BLaER1 (cell line): ENCODE measurements around the gene GAREM1.

Experiments used
- H3K27ac ChIP-seq: shearing (Covaris generic); formaldehyde crosslinking; 2 replicates; pipeline ENCODE4 v1.8.1; 2022
- H3K27me3 ChIP-seq: shearing (Covaris generic); formaldehyde crosslinking; 2 replicates; pipeline ENCODE4 v1.8.1; 2022
- H3K36me3 ChIP-seq: shearing (Covaris generic); formaldehyde crosslinking; 2 replicates; pipeline ENCODE4 v1.8.1; 2022
- H3K4me1 ChIP-seq: shearing (Covaris generic); formaldehyde crosslinking; 2 replicates; pipeline ENCODE4 v1.8.1; 2022
- H3K4me2 ChIP-seq: shearing (Covaris generic); formaldehyde crosslinking; 2 replicates; pipeline ENCODE4 v1.8.1; 2022
- H3K4me3 ChIP-seq: shearing (Covaris generic); formaldehyde crosslinking; 2 replicates; pipeline ENCODE4 v1.8.1; 2022
- H3K9ac ChIP-seq: shearing (Covaris generic); formaldehyde crosslinking; 2 replicates; pipeline ENCODE4 v1.8.1; 2022
- H3K9me3 ChIP-seq: shearing (Covaris generic); formaldehyde crosslinking; 2 replicates; pipeline ENCODE4 v1.8.1; 2022
- H4K20me1 ChIP-seq: shearing (Covaris generic); formaldehyde crosslinking; 2 replicates; pipeline ENCODE4 v1.8.1; 2022
- Cebpa-rat ChIP-seq: shearing (Covaris generic); IDR thresholded peaks from 2 replicates; pipeline ENCODE4 v1.8.1; 2022

Gene GAREM1

DNA sequence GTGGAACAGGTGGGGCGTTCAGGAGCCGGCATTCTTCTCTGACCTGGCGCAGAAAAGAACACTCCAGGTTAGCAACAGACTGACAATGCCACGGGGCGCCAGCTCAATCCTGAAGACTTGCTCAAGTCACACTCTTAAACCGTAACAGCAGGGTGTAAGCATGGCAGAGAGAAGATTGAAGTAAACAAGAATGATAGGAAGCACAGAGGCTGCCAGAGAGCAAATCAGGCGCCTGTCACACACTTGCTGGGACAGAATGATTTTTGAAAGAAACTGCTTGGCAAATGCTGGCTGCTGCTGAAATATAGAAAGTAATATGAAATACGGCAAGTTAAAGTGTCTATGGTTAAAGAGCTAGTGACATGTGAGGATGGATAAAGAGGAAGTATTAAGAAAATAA lies 200.3 kb downstream of the GAREM1 start:
- Histone ChIP-seq H3K9ac (no peak overlapping the region), H3K4me1 (no peaks in the 10 kb centered on the region), H3K27me3 (no peaks in the 10 kb centered on the region), H3K4me3 (no peak overlapping the region), H3K27ac (no peak overlapping the region), H4K20me1 (no peaks in the 10 kb centered on the region), H3K9me3 (no peaks in the 10 kb centered on the region), H3K4me2 (no peak overlapping the region), H3K36me3 (no peaks in the 10 kb centered on the region)
- no peak for TF ChIP-seq Cebpa-rat

DNA sequence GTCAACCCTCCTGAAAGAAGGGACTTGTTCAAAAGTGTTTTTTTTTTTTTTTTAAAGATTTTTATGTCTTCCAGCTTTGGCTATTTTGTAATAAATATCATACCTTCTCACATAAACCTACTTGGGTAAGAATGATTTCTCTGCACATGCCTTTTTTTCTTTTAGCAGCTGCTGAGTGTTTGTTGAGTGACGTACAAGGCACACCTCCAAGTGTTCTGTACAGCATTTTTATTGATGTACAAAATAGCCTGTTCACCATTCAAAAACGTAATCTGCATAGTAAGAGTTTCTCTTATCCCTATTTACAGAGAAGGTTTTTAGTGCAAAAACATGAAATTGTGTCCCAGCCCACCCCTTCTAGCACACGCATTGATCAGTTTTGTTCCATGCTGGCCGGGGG lies 203.2 kb downstream of the GAREM1 start:
- no peak for TF ChIP-seq Cebpa-rat
- Histone ChIP-seq H3K4me3 (no peak overlapping the region), H3K27ac (no peak overlapping the region), H3K4me1 (no peaks in the 10 kb centered on the region), H3K4me2 (no peak overlapping the region), H3K36me3 (no peaks in the 10 kb centered on the region), H4K20me1 (no peaks in the 10 kb centered on the region), H3K27me3 (no peaks in the 10 kb centered on the region), H3K9ac (no peak overlapping the region), H3K9me3 (no peaks in the 10 kb centered on the region)

DNA sequence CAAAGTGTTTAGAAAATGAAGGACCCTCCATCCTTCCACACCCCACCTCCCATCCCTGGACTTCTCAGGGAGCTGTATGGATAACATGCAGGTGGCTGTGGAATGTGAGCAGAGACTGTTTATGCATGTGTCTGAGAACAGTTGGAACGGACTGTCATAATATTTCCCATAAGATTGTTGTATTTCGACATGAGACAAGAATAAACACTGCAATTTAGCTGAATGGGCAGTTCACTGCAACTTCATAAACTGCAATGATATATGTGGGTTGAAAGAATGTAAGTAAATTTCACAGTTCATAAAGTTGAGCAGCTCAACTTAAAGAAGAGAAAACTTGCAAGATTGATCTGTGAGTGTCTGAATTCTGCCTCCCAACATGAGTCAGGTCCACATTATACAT lies 206.3 kb downstream of the GAREM1 start:
- Histone ChIP-seq H3K27me3 (no peaks in the 10 kb centered on the region), H3K4me1 (no peaks in the 10 kb centered on the region), H3K4me3 (no peak overlapping the region), H3K9me3 (no peaks in the 10 kb centered on the region), H3K9ac (no peak overlapping the region), H3K36me3 (no peaks in the 10 kb centered on the region), H4K20me1 (no peaks in the 10 kb centered on the region), H3K4me2 (no peak overlapping the region), H3K27ac (no peak overlapping the region)
- TF ChIP-seq Cebpa-rat: no peak

DNA sequence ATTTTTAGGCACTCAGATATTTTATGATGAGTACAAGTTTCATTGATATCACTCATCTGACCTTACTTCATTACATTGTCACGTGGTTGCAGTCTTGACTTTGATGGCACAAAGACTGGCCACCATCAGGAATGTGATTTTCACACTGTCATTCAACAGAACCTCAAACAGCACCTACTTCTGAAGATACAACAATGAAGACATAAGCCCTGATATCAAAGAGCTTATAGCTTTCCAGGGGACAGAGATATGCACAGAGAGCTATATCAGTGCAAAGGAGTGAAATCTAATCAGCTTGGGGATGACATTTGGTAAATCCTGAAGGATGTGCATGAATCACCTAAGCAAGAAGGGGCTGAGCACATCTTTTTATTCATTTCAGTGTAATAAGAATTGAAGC lies 208.6 kb downstream of the GAREM1 start:
- no peaks in the 10 kb centered on the region for H4K20me1 ChIP-seq
- no peak overlapping the region for H3K9ac ChIP-seq
- no peak for TF ChIP-seq Cebpa-rat
- no peak overlapping the region for H3K4me2 ChIP-seq
- peaks cover 9% of the 10 kb centered on the region; the same call in 1 of the 2 replicates for H3K4me1 ChIP-seq
- H3K4me3 ChIP-seq: no peak overlapping the region
- H3K36me3 ChIP-seq: no peaks in the 10 kb centered on the region
- no peaks in the 10 kb centered on the region for H3K9me3 ChIP-seq
- no peak overlapping the region for H3K27ac ChIP-seq
- H3K27me3 ChIP-seq: no peaks in the 10 kb centered on the region

DNA sequence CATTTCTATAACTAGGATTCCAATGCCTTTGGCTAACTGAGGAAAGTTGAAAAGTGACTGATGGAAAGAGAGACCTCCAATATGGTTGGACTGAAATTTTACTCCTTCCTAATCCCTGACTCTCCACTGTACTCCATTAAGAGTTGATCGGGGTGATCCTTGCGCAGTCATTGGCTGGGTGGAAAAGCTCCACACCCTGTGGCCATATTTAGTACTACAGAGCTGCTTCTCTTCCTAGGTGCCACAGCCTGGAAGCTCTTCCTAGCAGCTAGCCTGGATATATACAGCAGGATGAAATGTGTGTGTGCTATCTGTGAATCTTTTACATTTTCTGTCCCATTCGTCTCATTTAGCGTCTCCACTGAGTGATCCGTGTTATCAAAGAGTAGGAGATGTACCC lies 209.7 kb downstream of the GAREM1 start:
- no peak overlapping the region for H3K9ac ChIP-seq
- no peak overlapping the region for H3K27ac ChIP-seq
- H3K9me3 ChIP-seq: no peaks in the 10 kb centered on the region
- no peak overlapping the region for H3K4me3 ChIP-seq
- no peak for TF ChIP-seq Cebpa-rat
- H4K20me1 ChIP-seq: no peaks in the 10 kb centered on the region
- no peaks in the 10 kb centered on the region for H3K27me3 ChIP-seq
- H3K36me3 ChIP-seq: no peaks in the 10 kb centered on the region
- peaks cover 12% of the 10 kb centered on the region; the same call in 1 of the 2 replicates for H3K4me1 ChIP-seq
- no peak overlapping the region for H3K4me2 ChIP-seq

DNA sequence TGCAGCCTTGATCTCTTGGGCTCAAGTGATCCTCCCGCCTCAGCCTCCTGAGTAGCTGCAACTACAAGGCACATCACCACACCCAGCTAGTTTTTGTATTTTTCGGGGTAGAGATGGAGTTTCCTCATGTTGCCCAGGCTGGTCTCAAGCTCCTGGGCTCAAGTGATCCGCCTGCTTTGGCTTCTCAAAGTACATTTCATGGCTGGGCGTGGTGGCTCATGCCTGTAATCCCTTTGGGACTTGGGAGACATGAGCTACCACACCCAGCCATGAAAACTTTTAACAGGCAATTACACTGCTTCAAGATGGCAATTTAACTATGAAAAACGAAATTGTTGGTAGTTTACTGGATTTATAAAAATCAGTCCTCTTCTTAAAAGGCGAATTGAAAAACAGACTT lies 211.1 kb downstream of the GAREM1 start:
- Histone ChIP-seq H3K36me3 (no peaks in the 10 kb centered on the region), H3K4me1 (peaks cover 12% of the 10 kb centered on the region; the same call in 1 of the 2 replicates), H3K4me2 (no peak overlapping the region), H4K20me1 (no peaks in the 10 kb centered on the region), H3K27ac (no peak overlapping the region), H3K9ac (no peak overlapping the region), H3K27me3 (no peaks in the 10 kb centered on the region), H3K9me3 (no peaks in the 10 kb centered on the region), H3K4me3 (no peak overlapping the region)
- TF ChIP-seq Cebpa-rat: no peak

DNA sequence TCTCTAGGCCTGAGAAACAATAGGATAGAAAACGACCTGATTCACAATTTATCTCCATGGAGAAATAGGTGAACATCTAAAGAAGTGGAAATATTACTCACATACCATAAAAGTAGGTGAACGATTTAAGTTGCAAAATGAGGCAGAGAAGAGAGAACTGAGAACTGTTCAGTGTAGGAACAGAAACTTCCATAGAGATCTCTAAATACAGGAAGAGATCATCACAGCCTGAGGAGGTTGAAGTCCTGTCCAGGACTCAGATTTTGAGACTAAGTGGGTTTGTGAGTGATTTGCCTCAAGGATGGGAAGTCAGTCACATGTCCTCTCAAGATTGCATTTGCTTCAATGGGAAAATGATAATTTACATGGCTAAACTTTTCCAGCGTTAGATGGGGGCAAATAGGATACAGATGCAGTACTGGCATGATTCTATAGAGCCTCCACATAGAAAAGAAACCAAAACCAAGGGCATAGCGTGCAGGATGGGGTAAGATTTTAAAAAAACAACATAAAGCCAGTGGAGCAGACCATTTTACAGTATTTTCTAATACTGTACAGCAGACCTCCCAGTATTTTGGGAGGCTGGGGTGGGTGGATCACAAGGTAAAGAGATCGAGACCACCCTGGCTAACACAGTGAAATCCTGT lies 212.0 kb downstream of the GAREM1 start:
- H3K27ac ChIP-seq: no peak overlapping the region
- TF ChIP-seq Cebpa-rat: no peak

DNA sequence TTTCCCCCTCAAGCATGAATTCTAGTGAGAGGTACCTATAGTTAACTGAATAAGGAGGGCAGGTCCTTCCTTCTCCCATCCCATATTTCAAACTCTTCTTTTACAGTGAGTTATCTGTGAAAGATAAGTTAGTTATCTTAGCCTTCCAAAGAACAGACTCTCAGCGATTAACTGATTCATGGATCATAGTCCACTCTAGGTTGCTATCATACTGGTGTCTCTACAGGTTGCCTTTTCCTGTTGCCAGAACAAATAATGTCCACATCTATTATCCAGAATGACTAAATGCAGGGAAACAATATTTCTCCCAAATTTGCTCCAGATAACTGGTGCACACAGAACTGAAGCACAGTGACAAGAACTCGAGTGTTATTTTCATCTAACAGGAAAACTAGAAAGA lies 212.5 kb downstream of the GAREM1 start:
- no peaks in the 10 kb centered on the region for H3K36me3 ChIP-seq
- no peaks in the 10 kb centered on the region for H4K20me1 ChIP-seq
- H3K9ac ChIP-seq: no peak overlapping the region
- TF ChIP-seq Cebpa-rat: no peak
- H3K4me2 ChIP-seq: no peak overlapping the region
- H3K4me1 ChIP-seq: peaks cover 12% of the 10 kb centered on the region; the same call in 1 of the 2 replicates
- no peak overlapping the region for H3K27ac ChIP-seq
- H3K9me3 ChIP-seq: no peaks in the 10 kb centered on the region
- H3K4me3 ChIP-seq: no peak overlapping the region
- H3K27me3 ChIP-seq: no peaks in the 10 kb centered on the region

More for the DNA sequence above, 212.0 kb downstream of the GAREM1 start:
- Histone ChIP-seq H3K4me2 (no peak overlapping the region), H3K4me1 (peaks cover 12% of the 10 kb centered on the region; the same call in 1 of the 2 replicates), H4K20me1 (no peaks in the 10 kb centered on the region), H3K9me3 (no peaks in the 10 kb centered on the region), H3K9ac (no peak overlapping the region), H3K27me3 (no peaks in the 10 kb centered on the region), H3K36me3 (no peaks in the 10 kb centered on the region), H3K4me3 (no peak overlapping the region)

DNA sequence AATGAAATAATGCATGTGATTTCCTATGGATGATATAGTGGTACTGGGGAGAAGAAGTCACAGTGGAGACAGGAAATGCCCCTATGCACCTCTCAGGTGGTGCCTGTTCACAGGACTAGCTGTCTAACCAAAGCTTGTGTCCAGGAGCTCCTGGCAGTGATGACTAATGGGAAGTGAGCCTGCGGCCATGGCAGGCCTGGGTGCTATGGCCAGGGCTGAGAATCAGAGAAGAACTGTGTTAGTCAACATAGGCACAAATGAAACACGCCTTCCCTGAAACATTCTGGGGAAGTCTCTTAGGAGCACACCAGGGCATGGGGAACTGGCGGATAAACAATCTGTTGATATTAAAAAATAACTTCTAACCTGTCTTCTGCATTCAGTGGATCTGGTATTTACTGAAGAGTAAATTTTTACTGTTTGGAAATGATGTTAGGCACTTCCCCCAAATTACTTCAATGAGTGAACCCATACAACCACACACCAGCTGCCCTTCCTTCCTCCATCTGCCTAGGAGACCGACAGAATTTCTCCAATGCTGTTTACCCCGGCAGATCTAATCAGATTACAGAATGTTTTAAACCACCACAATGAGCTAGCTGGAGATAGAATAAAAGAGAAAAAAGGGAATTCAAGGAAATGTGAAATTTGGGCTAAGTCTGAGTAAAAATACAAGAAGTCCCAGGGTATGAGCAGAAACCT lies 213.4 kb downstream of the GAREM1 start:
- H4K20me1 ChIP-seq: no peaks in the 10 kb centered on the region
- no peak overlapping the region for H3K4me3 ChIP-seq
- H3K27me3 ChIP-seq: no peaks in the 10 kb centered on the region
- no peaks in the 10 kb centered on the region for H3K36me3 ChIP-seq
- H3K9me3 ChIP-seq: no peaks in the 10 kb centered on the region
- H3K27ac ChIP-seq: no peak overlapping the region
- H3K4me1 ChIP-seq: peaks cover 12% of the 10 kb centered on the region; the same call in 1 of the 2 replicates
- H3K9ac ChIP-seq: no peak overlapping the region
- peak overlapping the region; percentile 11; the same call in 1 of the 2 replicates for H3K4me2 ChIP-seq
- TF ChIP-seq Cebpa-rat: no peak

DNA sequence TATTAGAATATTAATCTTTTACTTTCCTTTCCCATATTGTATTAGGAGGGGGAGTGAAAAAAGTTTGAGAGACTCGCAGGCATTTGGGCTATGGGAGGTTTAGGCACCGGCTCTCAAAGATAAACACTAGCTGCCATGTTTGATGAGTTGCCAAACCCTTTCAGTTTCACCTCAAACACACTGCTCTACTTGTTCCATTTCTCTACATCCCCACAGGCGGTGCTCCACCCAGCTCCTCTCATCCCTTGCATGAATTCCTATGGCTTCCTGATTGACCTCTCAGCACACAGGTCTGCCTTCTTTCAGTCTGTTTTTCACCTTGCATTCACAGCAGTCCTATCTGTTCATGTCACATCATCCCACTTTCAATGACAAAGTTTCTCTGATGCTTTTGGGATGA lies 215.1 kb downstream of the GAREM1 start:
- Histone ChIP-seq H3K4me3 (no peak overlapping the region), H3K27ac (no peak overlapping the region), H3K9ac (no peak overlapping the region), H3K36me3 (no peaks in the 10 kb centered on the region), H3K4me1 (peaks cover 12% of the 10 kb centered on the region; the same call in 1 of the 2 replicates), H3K9me3 (no peaks in the 10 kb centered on the region), H4K20me1 (no peaks in the 10 kb centered on the region), H3K4me2 (no peak overlapping the region), H3K27me3 (no peaks in the 10 kb centered on the region)
- TF ChIP-seq Cebpa-rat: no peak
